ENCODE results near the gene CYP2J2.
"Not testable (repeated sequence)": the region's sequence is repeated elsewhere in the genome, so short reads cannot be mapped to it uniquely, and the experiment has no call there.

The CYP2J2 gene, protein sequence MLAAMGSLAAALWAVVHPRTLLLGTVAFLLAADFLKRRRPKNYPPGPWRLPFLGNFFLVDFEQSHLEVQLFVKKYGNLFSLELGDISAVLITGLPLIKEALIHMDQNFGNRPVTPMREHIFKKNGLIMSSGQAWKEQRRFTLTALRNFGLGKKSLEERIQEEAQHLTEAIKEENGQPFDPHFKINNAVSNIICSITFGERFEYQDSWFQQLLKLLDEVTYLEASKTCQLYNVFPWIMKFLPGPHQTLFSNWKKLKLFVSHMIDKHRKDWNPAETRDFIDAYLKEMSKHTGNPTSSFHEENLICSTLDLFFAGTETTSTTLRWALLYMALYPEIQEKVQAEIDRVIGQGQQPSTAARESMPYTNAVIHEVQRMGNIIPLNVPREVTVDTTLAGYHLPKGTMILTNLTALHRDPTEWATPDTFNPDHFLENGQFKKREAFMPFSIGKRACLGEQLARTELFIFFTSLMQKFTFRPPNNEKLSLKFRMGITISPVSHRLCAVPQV

GRCh38 chr1:59926381-59927123 is at the start of gene CYP2J2:
Gene CYP2J2 (minus strand): TSS chr1:59926773. CDS start chr1:59926746, 27 bp downstream.
- DNase-seq = peak in 1 of 2 experiments; percentile 52

DNA sequence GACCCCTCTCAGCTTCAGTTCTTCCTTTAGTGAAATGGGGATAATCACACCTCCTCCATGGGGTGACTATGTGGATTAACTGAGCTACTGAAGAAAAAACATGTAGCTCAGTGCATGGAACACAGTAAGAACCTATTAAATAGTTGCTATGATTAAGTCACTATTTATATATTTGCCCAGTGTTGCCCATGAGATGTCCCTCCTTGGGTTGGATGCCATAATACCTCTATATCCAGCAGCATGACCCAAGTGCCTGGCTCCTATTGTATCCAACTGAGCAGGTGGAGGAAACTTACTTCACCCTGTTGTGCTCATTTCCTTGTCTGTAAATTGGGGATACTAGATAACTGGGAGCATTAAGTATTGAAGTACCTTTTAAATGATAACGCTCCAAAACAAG is 47.1 kb upstream of the CYP2J2 start:
- no peak for DNase-seq

DNA sequence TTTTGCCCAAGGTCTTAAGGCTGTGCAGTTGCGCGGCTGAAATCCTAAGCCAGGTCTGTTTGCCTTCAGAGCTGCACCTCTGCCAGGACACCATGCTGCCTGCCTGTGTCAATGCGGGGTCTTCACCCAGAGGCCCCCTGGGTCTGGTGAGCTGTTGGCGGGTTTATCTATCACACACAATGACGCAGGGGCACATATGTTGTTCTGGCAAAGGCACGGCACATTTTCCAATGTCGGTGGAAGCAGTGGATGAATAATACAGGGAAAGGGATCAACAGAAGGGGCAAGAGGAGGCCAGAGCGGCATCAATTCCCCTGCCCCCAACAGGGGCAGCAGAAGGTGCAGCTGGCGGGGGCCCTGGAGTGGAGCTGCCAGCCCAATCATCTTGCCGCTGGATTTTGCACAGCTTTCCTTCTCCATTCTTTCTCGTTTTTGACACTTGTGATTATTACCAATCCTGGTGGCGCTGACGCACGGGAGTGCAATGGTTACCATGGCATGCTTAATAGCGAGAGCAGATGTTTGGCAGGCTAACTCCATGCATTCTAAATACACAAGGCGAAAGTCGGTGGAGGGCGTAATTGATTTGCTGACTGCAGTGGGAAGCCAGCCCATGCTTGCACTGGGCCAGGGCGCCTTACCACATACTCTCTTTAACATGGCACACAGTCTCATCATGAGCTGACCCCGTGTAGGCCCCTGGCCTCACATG is 45.8 kb upstream of the CYP2J2 start:
- peak; percentile 91 to 95 for DNase-seq

- DNase-seq = peak; percentile 68 to 76
These were observed 44.9 kb upstream of the CYP2J2 start for GRCh38 chr1:59971464-59971911.

DNA sequence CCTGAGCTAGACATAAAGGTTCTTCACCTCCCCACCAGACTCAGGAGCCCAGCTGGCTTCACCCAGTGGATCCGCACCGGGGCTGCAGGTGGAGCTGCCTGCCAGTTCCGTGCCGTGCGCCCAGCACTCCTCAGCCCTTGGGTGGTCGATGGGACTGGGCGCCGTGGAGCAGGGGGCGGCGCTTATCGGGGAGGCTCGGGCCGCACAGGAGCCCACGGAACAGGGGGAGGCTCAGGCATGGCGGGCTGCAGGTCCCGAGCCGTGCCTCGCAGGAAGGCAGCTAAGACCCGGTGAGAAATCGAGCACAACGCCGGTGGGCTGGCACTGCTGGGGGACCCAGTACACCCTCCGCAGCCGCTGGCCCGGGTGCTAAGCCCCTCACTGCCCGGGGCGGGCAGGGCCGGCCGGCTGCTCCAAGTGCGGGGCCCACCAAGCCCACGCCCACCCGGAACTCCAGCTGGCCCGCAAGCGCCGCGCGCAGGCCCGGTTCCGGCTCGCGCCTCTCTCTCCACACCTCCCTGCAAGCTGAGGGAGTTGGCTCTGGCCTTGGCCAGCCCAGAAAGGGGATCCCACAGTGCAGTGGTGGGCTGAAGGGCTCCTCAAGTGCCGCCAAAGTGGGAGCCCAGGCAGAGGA is 43.1 kb upstream of the CYP2J2 start:
- DNase-seq = not testable (repeated sequence)

DNA sequence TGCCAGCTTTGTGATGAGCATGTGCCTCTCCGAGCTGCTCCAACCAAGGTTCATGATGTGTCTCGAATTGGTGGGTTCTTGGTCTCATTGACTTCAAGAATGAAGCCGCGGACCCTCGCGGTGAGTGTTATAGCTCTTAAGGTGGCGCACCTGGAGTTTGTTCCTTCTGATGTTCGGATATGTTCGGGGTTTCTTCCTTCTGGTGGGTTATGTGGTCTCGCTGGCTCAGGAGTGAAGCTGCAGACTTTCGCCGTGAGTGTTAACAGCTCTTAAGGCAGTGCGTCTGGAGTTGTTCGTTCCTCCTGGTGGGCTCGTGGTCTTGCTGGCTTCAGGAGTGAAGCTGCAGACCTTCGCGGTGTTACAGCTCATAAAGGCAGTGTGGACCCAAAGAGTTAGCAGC is 42.2 kb upstream of the CYP2J2 start:
- DNase-seq = not testable (repeated sequence)

- DNase-seq = no peak
These were observed 41.2 kb upstream of the CYP2J2 start for GRCh38 chr1:59967780-59968179.

DNA sequence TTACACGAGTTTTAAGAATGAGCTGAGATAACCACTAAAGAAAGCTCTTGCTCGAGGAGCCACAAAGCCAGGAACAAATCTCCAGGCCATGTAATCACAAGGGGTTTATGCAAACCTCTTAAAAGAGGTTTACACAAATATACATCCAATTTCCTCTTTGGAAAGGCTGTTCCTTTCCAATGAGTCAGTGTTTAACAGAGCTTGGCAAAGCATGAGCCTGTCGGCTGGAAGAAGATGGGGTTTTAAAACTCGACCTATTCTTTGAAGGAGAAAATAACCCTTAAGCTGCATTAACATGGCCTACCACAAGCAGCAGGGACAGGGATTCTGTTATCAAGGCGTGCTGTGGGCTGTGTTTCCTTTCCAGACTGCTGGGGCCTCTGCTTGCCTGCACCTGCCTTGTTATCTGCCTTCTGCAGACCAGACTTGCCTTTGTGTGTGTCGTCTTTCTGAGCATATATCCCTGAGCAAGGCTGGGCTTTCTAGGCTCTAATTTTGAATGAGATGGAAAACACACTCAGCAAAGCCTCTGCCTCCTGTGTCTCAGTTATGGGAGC is 40.6 kb upstream of the CYP2J2 start:
- DNase-seq = no peak

DNA sequence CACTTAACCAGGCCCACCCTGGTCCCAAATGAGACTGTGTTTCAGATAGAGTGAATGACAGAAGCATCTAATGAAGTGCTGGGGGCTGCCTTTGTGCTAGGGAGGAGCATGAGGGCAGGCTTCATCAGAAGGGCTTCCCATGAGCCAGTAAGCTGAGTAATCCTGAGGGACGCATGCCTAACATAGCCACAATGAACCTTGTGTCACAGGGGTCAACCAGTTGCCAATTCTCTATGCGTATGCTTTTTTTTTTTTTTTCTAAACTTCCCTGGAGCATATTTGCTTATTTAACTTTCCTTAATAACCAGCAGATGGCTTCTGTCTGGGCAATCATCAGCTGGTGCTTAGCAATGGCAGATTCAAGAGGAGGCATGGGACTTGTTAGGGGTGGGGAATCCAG is 25.5 kb upstream of the CYP2J2 start:
- DNase-seq = no peak

DNA sequence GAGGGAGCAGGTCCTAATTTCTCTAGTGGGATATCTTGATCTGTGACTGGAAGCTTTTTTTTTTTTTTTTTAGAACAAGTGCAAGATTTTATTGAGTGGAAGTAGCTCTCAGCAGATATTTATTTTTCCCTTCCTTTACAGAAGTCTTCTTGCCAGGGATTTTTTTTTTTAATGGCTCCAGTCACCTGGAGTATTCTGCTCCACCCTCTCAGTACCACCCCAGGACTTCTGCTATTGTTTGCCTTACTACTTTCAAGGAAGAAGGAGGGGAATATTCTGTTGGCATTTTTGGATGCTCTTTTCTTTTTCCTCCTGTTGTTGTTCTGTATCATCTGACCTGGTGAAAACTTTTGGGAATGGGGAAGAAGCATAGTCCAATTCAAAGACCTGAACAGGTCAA is 23.1 kb upstream of the CYP2J2 start:
- DNase-seq = no peak

GRCh38 chr1:59948990-59949389 is 22.4 kb upstream of the CYP2J2 start:
- no peak for DNase-seq

DNA sequence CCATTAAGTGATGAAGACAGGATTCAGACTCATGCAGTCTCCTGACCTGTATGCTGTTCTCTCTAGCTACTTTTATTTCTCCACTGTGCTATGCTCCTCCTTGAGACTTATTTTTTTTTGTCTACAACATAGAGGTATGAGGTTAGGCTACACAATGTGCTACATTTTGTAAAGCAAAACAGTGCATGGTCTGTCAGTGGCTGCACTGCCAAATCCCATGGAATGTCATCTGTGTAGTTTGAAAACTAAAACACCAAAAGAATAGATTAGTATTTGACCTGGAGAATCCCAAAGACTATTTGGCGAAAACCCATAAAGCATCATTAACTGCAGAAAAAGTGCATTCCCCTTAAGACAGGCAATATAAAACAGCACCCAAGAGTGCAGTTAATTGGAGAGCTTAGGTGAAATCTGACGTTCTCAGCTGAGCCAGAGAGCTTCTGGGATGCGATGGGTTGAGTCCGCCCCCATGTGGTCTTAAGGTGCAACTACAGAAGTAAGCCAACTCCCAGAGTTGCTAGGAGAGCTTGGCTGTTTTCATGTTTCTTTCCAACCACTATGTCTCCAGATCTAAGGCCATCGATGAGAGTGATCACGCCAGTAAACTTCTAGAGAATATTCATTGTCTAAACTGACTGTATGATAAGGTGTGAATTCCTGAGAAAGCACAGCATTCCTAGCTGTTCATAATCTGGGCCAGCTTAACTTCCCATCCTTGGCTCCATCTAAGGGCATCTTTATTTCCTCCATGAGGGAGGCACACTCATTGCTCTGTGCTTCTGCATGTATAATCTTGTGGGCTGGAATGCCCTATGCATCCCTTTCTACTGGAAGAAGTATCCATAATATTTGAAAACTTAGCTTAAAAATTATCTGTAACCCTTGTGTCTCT is 20.7 kb upstream of the CYP2J2 start:
- peak; percentile 45 to 57 for DNase-seq

- no peak for DNase-seq
These were observed 19.2 kb upstream of the CYP2J2 start for GRCh38 chr1:59945790-59946189.

DNA sequence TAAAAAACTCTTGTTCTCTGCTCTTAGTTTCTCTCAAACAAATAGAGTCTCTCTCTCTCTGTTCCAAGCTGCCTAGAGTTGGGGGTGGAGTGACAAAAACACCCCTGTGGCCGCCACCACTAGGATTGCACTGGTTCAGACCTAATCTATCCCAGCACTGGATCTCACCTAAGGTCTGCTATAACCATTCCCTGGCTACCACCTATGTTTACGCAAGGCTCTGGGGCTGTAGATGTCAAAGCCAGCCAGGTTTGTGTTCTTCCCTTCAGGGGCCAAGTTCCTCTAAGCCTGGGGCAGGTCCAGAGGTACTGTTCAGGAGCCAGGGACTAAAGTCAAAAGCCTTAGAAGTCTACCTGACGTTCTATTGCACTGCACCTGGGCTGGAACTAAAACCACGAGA is 12.8 kb upstream of the CYP2J2 start:
- no peak for DNase-seq

DNA sequence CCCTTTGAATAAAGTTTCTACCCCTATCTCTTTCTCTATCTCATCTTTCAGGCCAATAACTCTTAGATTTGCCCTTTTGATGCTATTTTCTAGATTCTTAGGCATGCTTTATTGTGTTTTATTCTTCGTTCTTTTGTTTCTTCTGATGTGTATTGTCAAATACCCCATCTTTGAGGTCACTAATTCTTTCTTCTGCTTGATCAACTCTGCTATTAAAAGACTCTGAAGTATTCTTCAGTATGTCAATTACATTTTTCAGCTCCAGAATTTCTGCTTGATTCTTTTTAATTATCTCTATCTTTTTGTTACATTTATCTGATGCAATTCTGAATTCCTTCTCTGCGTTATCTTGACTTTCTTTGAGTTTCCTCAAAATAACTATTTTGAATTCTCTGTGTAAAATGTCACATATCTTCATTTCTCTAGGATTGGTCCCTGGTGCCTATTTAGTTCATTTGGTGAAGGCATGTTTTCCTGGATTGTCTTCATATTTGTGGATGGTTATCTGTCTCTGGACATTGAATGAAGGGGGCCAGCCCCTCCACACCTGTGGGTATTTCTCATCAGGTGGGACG is 11.2 kb upstream of the CYP2J2 start:
- DNase-seq = no peak

DNA sequence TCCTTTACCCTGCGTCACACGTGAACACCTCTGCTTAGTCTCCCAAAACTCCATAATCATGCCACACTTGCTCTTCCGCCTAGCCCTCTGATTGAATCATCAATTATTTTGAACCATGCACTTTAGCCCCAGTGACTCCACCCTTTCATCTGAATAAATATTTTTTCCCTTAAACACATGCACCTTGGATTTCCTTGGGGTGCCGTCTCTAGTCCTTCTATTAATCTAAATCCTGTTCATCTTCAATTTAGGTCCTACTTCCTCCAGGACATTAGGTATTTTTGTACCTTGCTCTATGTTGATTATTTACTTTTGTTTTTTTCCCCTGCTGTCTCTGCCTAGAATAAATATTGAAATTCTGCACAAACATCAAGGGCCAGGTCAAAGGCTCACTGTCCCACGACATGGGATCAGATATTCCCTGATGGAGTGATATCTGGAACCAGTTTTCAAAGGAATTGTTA is 9.8 kb upstream of the CYP2J2 start:
- no peak for DNase-seq

GRCh38 chr1:59928996-59929395 is 2.4 kb upstream of the CYP2J2 start:
- no peak for DNase-seq

DNA sequence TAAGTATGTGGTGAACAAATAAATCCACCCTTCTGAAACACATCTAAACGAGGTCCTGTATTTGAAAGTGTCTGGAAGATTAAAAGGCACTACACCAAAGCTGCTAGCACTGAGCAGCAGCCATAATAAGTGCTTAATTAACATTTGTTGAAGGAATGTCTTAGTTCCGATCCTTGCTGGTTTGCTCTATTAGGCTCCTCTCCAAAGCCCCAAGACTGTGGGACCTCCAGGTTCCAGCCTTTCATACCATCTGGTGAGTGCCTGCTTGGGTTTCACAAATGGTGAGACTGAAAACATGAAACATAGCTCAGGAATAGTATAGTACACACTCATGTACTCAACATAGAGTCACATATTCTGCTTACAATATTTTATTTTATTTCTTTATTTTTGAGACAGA is 640 bp upstream of the CYP2J2 start:
- DNase-seq = peak in 1 of 2 experiments; percentile 12

DNA sequence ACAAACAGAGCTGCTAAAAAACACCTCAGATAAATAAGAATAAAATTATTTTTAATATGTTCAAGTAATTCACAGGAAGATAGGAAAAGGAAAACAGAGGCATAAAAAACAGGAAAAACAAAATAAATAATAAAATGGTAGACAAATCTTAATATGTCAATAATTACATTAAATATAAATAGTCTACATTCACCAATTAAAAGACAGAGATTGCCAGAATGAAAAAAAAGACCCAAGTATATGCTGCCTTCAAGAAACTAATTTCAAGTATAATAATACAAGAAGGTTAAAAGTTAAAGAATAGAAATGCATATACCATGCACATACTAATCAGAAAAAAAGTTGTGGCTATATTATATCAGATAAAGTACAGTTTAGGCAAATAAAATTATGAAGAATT is 1.9 kb downstream of the CYP2J2 start:
- DNase-seq = no peak

- not testable (repeated sequence) for DNase-seq
These were observed 5.2 kb downstream of the CYP2J2 start for GRCh38 chr1:59921258-59921899.
